Skeletal muscle tissue (tissue), 4 donors: ENCODE measurements around the gene IP6K1. TPM values are rescaled to one million over a fixed set of nuclear protein-coding genes. Genes with fewer than 3 reads are reported as not detected.

Experiments
- H3K27ac ChIP-seq: one replicate; pipeline ENCODE4 v1.7.0; 2013; ENCODE audit warnings: mild to moderate bottlenecking, low read depth, low read length, inconsistent platforms
- H3K27me3 ChIP-seq, 3 donors: one replicate each; pipeline ENCODE4 v1.7.0; 2013; ENCODE audit warnings: low read length in 3 of 3; ENCODE audit not compliant: control insufficient read depth in 3 of 3, insufficient read depth in 3 of 3
- H3K36me3 ChIP-seq, 3 donors: one replicate each; pipeline ENCODE4 v1.7.0; 2013; ENCODE audit warnings: low read length in 3 of 3; ENCODE audit not compliant: control insufficient read depth in 3 of 3, insufficient read depth in 3 of 3
- H3K4me1 ChIP-seq, 3 donors: one replicate each; pipeline ENCODE4 v1.7.0; 2013; ENCODE audit warnings: low read length in 3 of 3, mild to moderate bottlenecking in 3 of 3; ENCODE audit not compliant: control insufficient read depth in 3 of 3, insufficient read depth in 3 of 3
- H3K4me3 ChIP-seq, 3 donors: one replicate each; pipeline ENCODE4 v1.7.0; 2013; ENCODE audit warnings: low read length in 3 of 3
- H3K9ac ChIP-seq, 3 donors: one replicate each; pipeline ENCODE4 v1.7.0; 2013; ENCODE audit warnings: low read length in 3 of 3, mild to moderate bottlenecking in 3 of 3, moderate library complexity in 2 of 3, low read depth in 1 of 3
- H3K9me3 ChIP-seq, 3 donors: one replicate each; pipeline ENCODE4 v1.7.0; 2013; ENCODE audit warnings: low read length in 3 of 3; ENCODE audit not compliant: control insufficient read depth in 3 of 3
- total RNA-seq: library from RNA; depleted of rRNA; stranded (reverse); fragments of >200 nt; gene quantifications from one replicate; pipeline ENCODE4 v1.2.3, GENCODE V29; 2014
- donor health status: Osteomylitis.

The IP6K1 gene
- total RNA-seq, 1 donor from 2014 or later = 23.5 TPM

DNA sequence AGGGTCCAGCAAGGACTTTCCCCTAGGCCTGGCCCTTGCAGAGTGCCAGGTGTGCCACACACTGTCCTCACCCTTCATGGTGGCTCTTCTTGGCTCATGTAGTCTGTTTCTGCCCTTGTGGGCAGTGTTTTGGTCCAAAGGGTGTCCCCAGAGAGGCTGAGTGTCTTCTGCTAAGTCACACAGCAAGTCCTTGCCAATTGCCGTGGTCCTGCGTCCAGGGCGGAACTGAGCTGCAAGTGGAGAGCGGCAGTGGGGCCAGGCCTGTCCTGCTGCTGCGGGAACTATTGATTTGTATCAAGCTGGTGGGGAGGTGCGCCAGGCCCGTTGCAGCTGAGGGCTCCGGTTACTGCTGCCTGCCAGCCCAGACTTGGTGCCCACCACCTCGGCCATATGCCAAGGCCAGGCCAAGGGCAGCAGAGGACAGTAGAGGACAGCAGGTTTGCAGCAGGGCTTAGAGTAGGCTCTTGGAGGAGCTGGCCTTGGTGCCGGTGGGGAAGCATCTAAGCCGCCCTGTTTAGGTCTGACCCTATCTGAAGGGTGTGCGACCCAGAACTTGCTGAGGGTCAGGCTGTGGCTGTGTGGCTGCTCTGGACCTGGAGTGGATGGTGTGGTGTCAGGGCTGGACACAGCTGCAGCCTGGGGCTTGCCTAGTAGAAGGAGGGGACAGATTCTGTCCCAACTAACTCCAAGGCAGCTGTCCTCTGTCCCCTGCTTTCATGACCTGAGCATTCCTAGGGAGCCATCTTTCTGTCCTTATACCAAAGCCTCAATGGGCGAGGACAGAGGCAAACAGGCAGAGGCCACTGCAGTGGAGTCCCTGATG lies 71.4 kb downstream of the IP6K1 start:
- Histone ChIP-seq H3K27ac (peak overlapping the region; percentile 39), H3K36me3 (peaks cover 40 to 60% (median 59%) of the 10 kb centered on the region in 3 donors), H3K9ac (peak overlapping the region in 2 of 3 donors; percentile 51 to 57), H3K9me3 (no peaks in the 10 kb centered on the region), H3K4me3 (peak overlapping the region in 2 of 3 donors; percentile 22 to 23), H3K27me3 (no peaks in the 10 kb centered on the region), H3K4me1 (peaks cover 50 to 58% (median 54%) of the 10 kb centered on the region in 3 donors)

DNA sequence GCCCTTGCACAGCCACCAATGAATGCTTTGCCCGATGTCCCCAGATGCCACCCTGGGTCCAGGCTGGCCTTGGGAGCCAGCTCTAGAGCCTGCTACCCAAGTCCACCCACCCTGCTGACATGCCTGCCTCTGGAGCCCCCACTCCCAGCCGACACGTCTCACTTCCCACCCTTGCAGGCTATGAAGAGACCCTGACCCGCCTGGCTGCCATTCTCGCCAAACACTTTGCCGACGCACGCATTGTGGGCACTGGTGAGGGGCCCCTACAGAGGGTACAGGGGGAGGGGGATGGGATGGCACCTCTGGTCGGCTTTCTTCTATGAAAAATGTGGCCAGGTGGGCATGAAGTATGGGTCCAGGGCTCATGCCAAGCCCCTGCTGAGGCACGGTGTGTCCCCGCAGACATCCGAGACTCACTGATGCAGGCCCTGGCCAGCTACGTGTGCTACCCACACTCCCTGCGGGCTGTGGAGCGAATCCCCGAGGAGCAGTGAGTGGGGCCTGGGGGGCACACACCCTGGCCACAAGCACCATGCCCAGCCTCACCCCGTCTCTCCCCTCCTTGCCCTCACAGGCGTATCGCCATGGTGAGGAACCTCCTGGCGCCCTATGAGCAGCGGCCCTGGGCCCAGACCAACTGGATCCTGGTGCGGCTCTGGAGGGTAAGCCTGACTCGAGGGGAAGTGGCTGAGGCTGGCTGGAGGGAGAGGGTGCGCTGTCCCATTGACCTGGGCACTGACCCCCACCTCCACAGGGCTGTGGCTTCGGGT lies 72.8 kb downstream of the IP6K1 start:
- peaks cover 37 to 45% (median 42%) of the 10 kb centered on the region in 3 donors for H3K4me1 ChIP-seq
- H3K4me3 ChIP-seq = no peak overlapping the region
- H3K9ac ChIP-seq = peak overlapping the region in 1 of 3 donors; percentile 3
- no peak overlapping the region for H3K27ac ChIP-seq
- no peaks in the 10 kb centered on the region for H3K27me3 ChIP-seq
- H3K9me3 ChIP-seq = no peaks in the 10 kb centered on the region
- peaks cover 42 to 62% (median 59%) of the 10 kb centered on the region in 3 donors for H3K36me3 ChIP-seq

DNA sequence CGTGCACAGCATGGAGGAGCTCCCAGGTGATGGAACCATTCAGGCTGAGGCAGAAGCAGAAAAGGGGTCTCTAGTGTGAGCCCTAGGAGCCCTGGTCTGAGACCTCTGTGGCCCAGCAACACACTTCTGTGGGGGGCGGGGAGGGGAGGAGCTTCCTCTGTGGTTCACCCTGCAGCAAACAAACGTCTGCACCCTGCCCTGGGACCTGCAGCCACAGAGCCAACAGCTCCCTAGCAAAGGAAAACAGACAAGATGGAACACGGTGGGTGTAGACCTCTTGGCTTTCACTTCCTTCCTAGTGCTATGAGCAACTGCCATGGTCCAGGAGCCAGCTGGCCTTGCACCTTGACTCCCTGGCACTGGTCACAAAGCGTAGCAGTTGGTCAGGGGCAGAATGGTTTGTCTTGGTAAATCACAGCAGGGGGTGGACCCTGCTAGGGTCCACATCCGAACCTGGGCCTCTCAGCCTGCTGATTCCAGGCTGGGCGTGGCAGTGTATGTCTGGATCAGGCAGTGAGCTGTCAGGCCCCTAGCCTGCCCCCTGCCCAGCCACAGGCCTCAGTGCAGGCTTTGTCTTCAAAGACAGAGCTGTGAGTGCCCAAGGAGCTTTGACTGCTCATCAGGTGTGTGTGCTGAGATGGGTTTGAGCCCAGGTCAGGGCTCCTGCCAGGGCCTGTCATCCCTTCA lies 73.6 kb downstream of the IP6K1 start:
- Histone ChIP-seq H3K9me3 (no peaks in the 10 kb centered on the region), H3K4me1 (peaks cover 31 to 40% (median 34%) of the 10 kb centered on the region in 3 donors), H3K4me3 (no peak overlapping the region), H3K9ac (no peak overlapping the region), H3K27me3 (no peaks in the 10 kb centered on the region), H3K27ac (no peak overlapping the region), H3K36me3 (peaks cover 49 to 65% (median 62%) of the 10 kb centered on the region in 3 donors)

DNA sequence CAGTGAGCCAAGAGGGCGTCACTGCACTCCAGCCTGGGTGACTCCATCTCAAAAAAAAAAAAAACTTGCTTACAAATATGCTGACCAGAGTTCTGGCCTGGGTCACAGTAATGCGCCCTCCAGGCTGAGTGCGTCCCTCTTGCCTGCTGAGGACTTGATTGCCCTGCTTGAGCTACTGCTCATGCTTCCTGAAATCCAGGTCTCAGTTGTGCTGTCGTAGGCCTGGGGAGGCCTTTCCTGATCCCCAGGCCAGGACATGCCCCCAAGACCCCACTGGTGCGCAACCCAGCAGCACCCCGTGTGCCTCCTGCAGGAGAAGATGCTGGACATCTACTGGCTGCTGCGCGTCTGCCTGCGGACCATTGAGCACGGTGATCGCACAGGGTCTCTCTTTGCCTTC lies 74.2 kb downstream of the IP6K1 start:
- H3K4me3 ChIP-seq = no peak overlapping the region
- H3K27ac ChIP-seq = no peak overlapping the region
- H3K4me1 ChIP-seq = peaks cover 27 to 40% (median 32%) of the 10 kb centered on the region in 3 donors
- H3K27me3 ChIP-seq = no peaks in the 10 kb centered on the region
- H3K36me3 ChIP-seq = peaks cover 50 to 69% (median 65%) of the 10 kb centered on the region in 3 donors
- no peaks in the 10 kb centered on the region for H3K9me3 ChIP-seq
- H3K9ac ChIP-seq = no peak overlapping the region

DNA sequence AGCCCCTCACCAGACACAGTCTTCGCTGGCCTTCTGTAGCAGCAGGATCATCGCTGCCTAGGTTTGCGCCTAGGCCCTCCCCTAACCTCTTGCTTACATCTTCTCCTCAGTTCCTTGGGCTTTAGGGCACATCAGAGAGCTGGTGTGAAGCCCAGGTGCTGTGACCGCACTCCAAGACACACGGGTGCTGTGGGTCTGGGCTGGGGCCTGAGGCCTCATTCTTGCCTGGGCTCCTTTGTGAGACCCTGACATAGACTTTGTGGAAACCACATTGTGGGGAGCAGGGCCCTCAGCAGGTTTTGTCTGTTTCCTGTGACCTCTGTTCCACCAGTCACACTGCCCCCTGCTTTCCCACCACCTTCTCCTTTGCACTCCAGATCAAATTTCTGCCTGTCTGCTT lies 74.9 kb downstream of the IP6K1 start:
- no peaks in the 10 kb centered on the region for H3K9me3 ChIP-seq
- H3K9ac ChIP-seq = peak overlapping the region in 1 of 3 donors; percentile 11

DNA sequence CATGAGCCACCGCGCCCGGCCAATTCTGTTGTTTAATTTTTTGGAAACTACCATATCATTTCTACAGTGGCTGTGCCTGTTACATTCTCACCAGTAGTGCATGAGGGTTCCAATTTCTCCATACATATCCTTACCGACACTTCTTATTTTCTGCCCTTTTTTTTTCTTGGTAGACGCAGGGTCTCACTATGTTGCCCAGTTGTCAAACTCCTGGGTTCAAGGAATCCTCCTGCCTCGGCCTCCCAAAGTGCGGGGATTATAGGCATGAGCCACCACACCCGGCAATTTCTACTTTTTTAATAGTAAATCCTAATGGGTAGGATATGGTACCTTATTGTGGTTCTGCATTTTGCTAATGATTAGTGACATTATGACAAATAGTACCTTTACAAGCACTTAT lies 76.5 kb downstream of the IP6K1 start:
- Histone ChIP-seq H3K9ac (no peak overlapping the region), H3K4me1 (peaks cover 16 to 27% (median 24%) of the 10 kb centered on the region in 3 donors), H3K36me3 (peaks cover 50 to 68% (median 67%) of the 10 kb centered on the region in 3 donors), H3K9me3 (no peaks in the 10 kb centered on the region), H3K4me3 (no peak overlapping the region), H3K27me3 (no peaks in the 10 kb centered on the region), H3K27ac (no peak overlapping the region)

More for the DNA sequence above, 74.9 kb downstream of the IP6K1 start:
- no peak overlapping the region for H3K4me3 ChIP-seq
- peaks cover 50 to 69% (median 66%) of the 10 kb centered on the region in 3 donors for H3K36me3 ChIP-seq
- H3K27me3 ChIP-seq = no peaks in the 10 kb centered on the region
- peaks cover 27 to 40% (median 32%) of the 10 kb centered on the region in 3 donors for H3K4me1 ChIP-seq
- no peak overlapping the region for H3K27ac ChIP-seq

DNA sequence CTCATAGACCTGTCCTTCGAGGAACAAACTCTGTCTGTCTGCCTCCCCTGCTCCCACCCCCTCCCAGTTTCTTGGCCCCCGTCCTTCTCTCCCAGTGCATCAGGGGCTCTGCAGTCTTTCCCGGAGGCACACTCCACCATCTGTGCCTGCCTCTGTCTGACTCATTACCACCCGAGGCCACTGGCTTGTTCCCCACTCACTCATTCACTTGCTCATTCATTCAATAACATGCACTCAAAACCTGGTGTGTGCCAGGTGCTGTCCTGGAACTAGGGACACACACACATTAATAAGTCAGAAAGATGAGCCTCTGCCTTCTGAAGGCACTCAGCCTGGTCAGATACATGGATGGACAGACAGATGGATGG lies 79.2 kb downstream of the IP6K1 start:
- Histone ChIP-seq H3K9me3 (no peaks in the 10 kb centered on the region), H3K4me1 (peaks cover 3 to 10% (median 8%) of the 10 kb centered on the region in 3 donors), H3K36me3 (peaks cover 62 to 65% (median 64%) of the 10 kb centered on the region in 3 donors), H3K27me3 (no peaks in the 10 kb centered on the region), H3K27ac (no peak overlapping the region), H3K4me3 (no peak overlapping the region), H3K9ac (no peak overlapping the region)

DNA sequence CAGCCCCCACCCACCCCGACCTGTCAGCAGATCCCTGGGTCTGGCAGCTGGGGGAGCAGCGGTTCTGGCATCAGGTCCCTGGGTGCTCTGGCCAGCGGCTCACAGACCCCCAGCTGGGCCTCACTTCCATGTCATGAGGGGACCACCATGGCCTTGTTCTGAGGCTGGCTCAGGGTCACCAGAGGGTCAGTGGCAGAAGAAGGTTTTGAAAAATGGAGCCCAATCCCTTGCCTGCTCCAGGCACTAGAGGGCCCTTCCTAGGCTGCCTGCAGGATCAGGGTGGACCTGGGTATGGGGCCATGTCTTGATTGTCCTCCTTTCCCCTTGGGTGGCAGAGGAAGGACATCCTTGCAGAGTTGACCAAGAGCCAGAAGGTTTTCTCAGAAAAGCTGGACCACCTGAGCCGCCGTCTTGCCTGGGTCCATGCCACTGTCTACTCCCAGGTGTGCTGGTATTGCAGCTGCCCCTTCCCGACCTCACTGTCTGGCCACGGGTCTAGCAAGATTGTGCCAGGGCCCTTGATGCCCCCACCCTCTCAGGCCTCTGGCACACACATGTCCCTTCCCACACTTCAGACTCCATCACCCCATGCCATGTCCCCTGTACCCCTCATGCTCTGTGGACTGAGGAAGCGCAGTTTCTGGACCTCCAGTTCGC lies 79.8 kb downstream of the IP6K1 start:
- no peaks in the 10 kb centered on the region for H3K9me3 ChIP-seq
- H3K27ac ChIP-seq = no peak overlapping the region
- H3K9ac ChIP-seq = no peak overlapping the region
- H3K36me3 ChIP-seq = peaks cover 66 to 70% (median 67%) of the 10 kb centered on the region in 3 donors
- peaks cover 3 to 12% (median 9%) of the 10 kb centered on the region in 3 donors for H3K4me1 ChIP-seq
- H3K4me3 ChIP-seq = no peak overlapping the region
- H3K27me3 ChIP-seq = no peaks in the 10 kb centered on the region

DNA sequence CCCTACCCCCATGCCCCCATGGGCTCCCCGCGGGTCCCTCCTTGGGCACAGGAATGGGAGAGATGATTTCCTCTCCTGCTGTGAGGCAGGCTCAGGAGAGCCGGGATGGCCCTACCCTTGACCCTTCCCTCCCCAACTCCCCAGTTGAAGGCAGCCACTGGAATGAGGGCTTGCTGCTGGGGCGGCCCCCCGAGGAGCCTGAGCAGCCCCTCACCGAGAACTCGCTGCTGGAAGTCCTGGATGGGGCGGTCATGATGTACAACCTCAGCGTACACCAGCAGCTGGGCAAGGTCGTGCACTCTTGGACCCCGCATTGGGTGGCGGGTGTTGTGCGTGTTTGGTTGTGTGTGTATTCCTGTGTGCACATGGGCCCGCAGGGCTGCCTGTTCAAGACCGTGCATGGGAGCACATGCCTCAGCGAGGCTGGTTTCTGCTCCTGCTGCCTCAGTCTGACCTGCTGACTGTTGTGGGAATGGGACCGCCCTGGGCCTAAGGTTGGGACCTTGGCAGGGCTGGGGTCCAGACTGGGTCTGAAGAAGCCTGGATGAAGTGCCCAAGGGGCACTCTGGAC lies 80.9 kb downstream of the IP6K1 start:
- Histone ChIP-seq H3K9ac (no peak overlapping the region), H3K27ac (no peak overlapping the region), H3K36me3 (peaks cover 71 to 75% (median 74%) of the 10 kb centered on the region in 3 donors), H3K27me3 (no peaks in the 10 kb centered on the region), H3K4me1 (peaks cover 3 to 22% (median 16%) of the 10 kb centered on the region in 3 donors), H3K4me3 (no peak overlapping the region), H3K9me3 (no peaks in the 10 kb centered on the region)
